Panc1 (cell line): ENCODE measurements around the gene SPTBN1. TPM values are rescaled to one million over a fixed set of nuclear protein-coding genes. Genes with fewer than 3 reads are reported as not detected.

Experiments used
- ATAC-seq: fragments of 200-7000 bp; cut with Tn5 transposase; 2 replicates; pipeline ENCODE4 v1.9.1; 2020; ENCODE audit warnings: mild to moderate bottlenecking, moderate library complexity
- BruUV-seq: library from RNA; stranded (reverse); fragments of 400-500 nt; replicated peaks from 2 replicates; lab custom pipeline; 2021; lab: Mats Ljungman, UMichigan
- CTCF ChIA-PET: fragments of 300-600 bp; sonication (Branson Sonifier 250); formaldehyde crosslinking; loops from one replicate; lab custom pipeline; 2022; ENCODE audit warnings: antibody characterized with exemption; lab: Charles Lee
- POLR2A ChIA-PET: fragments of 300-600 bp; sonication (Branson Sonifier 250); formaldehyde crosslinking; loops from one replicate; lab custom pipeline; 2022; ENCODE audit warnings: antibody characterized with exemption; lab: Charles Lee
- DNase-seq: peaks from one replicate; pipeline ENCODE4 v3.0.0-alpha.2; 2010; ENCODE audit warnings: low read depth, low spot score
- H3K27ac ChIP-seq: 2 replicates; pipeline ENCODE4 v1.5.1; 2011; ENCODE audit warnings: mild to moderate bottlenecking, low read length, inconsistent platforms
- H3K27me3 ChIP-seq: fragments of 200-500 bp; sonication (Bioruptor generic); 2 replicates; pipeline ENCODE4 v1.6.0; 2014; ENCODE audit warnings: low read length, inconsistent platforms; ENCODE audit not compliant: control insufficient read depth, insufficient read depth
- H3K36me3 ChIP-seq: fragments of 200-500 bp; sonication (Bioruptor generic); 2 replicates; pipeline ENCODE4 v1.5.1; 2014; ENCODE audit warnings: inconsistent platforms, mild to moderate bottlenecking, low read length, moderate library complexity; ENCODE audit not compliant: control insufficient read depth, insufficient read depth
- H3K4me1 ChIP-seq: 2 replicates; pipeline ENCODE4 v1.5.1; 2011; ENCODE audit warnings: inconsistent platforms, mild to moderate bottlenecking, low read length, moderate library complexity; ENCODE audit not compliant: control insufficient read depth, insufficient read depth
- H3K4me3 ChIP-seq, 2 experiments: 2 replicates each; pipeline ENCODE4 v1.5.1; 2011 to 2012; ENCODE audit warnings: low read depth in 2 of 2, low read length in 2 of 2, mild to moderate bottlenecking in 2 of 2, inconsistent platforms in 1 of 2, moderate library complexity in 1 of 2
- H3K9me3 ChIP-seq: fragments of 200-500 bp; sonication (Bioruptor generic); 2 replicates; pipeline ENCODE4 v1.5.1; 2014; ENCODE audit warnings: low read depth, mild to moderate bottlenecking, inconsistent platforms, low read length, moderate library complexity; ENCODE audit not compliant: control insufficient read depth, insufficient read depth
- POLR2AphosphoS5 ChIP-seq: IDR thresholded peaks from 2 replicates; pipeline ENCODE4 v1.6.1; 2012; ENCODE audit warnings: mild to moderate bottlenecking, low read depth, low read length, moderate library complexity
- SIN3A ChIP-seq: IDR thresholded peaks from 2 replicates; pipeline ENCODE4 v1.6.1; 2012; ENCODE audit warnings: low read depth, mild to moderate bottlenecking, low read length, moderate library complexity, borderline replicate concordance; ENCODE audit not compliant: insufficient read depth
- TCF7L2 ChIP-seq: IDR thresholded peaks from 2 replicates; pipeline ENCODE4 v1.6.1; 2011; ENCODE audit warnings: mild to moderate bottlenecking, low read depth, low read length, inconsistent platforms
- in situ Hi-C: cut with HindIII; loops from 2 replicates; pipeline ENCODE4 v1.10.0; 2016; ENCODE audit warnings: low sequenced_read_pairs, low pct_unique_long_range_greater_than_20kb
- intact Hi-C: fragments of 100-400 bp; cut with micrococcal nuclease; formaldehyde crosslinking; loops from one replicate; pipeline ENCODE4 v1.10.0; 2022; ENCODE audit not compliant: unreplicated experiment
- total RNA-seq: library from RNA; stranded (reverse); gene quantifications from one replicate; pipeline ENCODE4 v1.2.1, GENCODE V29; 2021; ENCODE audit not compliant: unreplicated experiment
- TF ChIP-seq, protein P1 (sequence below): fragments of 450-650 bp; IDR thresholded peaks from 2 replicates; pipeline ENCODE4 v1.5.1; 2017; ENCODE audit warnings: mild to moderate bottlenecking
- TF ChIP-seq, protein P2 (sequence below), 2 experiments: IDR thresholded peaks; 2 replicates each; pipeline ENCODE4 v1.6.1; 2011 to 2012; ENCODE audit warnings: low read depth in 2 of 2, control low read depth in 1 of 2, low read length in 1 of 2, mild to moderate bottlenecking in 1 of 2, moderate library complexity in 1 of 2; ENCODE audit not compliant: insufficient read depth in 1 of 2

SPTBN1 gene
- total RNA-seq, 1 experiment from 2014 or later = 169 TPM

DNA sequence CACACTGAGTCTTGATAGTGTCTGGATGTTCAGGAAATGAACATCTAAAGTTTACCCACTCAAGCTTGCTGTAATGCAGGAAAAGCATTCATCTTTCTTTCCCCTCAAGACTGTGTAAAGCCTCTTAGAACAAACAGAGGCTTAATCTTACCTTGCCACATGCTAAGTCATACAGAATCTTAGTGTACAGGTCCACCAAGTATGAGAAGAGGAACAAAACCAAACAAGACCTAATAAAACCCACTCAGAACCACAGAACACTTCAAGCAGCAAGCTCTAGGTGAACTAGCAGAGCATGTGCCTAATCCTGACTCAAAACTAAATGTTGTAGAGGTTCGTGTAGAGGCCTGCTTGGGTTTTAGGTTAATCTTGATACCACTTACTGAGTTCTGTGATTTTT is 97.6 kb downstream of the SPTBN1 start:
- no TSS peak for BruUV-seq
- intact Hi-C loops = loop anchor here (10.0 kb wide), 1 partner anchor 99 kb away; the partner anchor contains the start of gene SPTBN1
- Histone ChIP-seq H3K27ac (no peak overlapping the region), H3K36me3 (peaks cover under 1% of the 10 kb centered on the region; the same call in 1 of the 2 replicates), H3K27me3 (no peaks in the 10 kb centered on the region), H3K9me3 (no peaks in the 10 kb centered on the region), H3K4me1 (peaks cover 21% of the 10 kb centered on the region), H3K4me3 (no peak overlapping the region)
- TF ChIP-seq POLR2AphosphoS5 (no peak), TCF7L2 (no peak), SIN3A (no peak)
- TF ChIP-seq, protein P1, sequence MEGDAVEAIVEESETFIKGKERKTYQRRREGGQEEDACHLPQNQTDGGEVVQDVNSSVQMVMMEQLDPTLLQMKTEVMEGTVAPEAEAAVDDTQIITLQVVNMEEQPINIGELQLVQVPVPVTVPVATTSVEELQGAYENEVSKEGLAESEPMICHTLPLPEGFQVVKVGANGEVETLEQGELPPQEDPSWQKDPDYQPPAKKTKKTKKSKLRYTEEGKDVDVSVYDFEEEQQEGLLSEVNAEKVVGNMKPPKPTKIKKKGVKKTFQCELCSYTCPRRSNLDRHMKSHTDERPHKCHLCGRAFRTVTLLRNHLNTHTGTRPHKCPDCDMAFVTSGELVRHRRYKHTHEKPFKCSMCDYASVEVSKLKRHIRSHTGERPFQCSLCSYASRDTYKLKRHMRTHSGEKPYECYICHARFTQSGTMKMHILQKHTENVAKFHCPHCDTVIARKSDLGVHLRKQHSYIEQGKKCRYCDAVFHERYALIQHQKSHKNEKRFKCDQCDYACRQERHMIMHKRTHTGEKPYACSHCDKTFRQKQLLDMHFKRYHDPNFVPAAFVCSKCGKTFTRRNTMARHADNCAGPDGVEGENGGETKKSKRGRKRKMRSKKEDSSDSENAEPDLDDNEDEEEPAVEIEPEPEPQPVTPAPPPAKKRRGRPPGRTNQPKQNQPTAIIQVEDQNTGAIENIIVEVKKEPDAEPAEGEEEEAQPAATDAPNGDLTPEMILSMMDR = no peak
- TF ChIP-seq, protein P2, sequence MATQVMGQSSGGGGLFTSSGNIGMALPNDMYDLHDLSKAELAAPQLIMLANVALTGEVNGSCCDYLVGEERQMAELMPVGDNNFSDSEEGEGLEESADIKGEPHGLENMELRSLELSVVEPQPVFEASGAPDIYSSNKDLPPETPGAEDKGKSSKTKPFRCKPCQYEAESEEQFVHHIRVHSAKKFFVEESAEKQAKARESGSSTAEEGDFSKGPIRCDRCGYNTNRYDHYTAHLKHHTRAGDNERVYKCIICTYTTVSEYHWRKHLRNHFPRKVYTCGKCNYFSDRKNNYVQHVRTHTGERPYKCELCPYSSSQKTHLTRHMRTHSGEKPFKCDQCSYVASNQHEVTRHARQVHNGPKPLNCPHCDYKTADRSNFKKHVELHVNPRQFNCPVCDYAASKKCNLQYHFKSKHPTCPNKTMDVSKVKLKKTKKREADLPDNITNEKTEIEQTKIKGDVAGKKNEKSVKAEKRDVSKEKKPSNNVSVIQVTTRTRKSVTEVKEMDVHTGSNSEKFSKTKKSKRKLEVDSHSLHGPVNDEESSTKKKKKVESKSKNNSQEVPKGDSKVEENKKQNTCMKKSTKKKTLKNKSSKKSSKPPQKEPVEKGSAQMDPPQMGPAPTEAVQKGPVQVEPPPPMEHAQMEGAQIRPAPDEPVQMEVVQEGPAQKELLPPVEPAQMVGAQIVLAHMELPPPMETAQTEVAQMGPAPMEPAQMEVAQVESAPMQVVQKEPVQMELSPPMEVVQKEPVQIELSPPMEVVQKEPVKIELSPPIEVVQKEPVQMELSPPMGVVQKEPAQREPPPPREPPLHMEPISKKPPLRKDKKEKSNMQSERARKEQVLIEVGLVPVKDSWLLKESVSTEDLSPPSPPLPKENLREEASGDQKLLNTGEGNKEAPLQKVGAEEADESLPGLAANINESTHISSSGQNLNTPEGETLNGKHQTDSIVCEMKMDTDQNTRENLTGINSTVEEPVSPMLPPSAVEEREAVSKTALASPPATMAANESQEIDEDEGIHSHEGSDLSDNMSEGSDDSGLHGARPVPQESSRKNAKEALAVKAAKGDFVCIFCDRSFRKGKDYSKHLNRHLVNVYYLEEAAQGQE (IDR thresholded peaks at IDR 0.05; ENCODE audit: insufficient read depth in 1 of 2, low read depth in 2 of 2, low read length in 1 of 2) = no peak
- ChIA-PET CTCF (no interaction called here), POLR2A (no interaction called here)
- DNase-seq = no peak
- in situ Hi-C loops = no loop called here
- no peak for ATAC-seq

DNA sequence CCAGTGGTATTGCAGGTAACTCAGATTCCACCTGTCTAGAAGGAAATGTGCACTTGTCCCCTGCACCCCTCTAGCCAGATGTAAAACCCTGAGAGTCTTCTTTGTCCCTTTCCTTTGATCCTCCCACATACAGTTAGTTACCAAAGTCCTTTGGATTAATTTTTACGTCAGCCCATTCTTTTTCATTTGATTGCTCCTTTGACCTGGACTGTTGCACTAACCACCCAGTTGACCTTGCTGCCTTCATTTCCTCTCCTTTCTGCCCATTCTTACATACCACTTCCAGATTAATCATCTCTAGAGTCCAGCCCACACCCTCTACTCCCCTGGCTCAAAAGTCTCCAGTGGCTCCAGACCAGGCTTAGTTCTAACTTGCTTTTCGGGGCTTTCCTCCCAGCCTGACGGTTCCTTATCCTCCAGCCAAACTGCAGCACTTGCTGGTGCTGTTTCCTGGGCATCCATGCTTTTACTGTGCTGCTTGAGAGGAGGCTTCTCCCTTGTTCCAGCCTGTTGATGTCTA is 99.3 kb downstream of the SPTBN1 start:
- ATAC-seq (no peak), DNase-seq (no peak)
- H3K4me3 ChIP-seq = no peak overlapping the region
- BruUV-seq = no TSS peak
- H3K27ac ChIP-seq = no peak overlapping the region
- H3K4me1 ChIP-seq = peaks cover 21% of the 10 kb centered on the region
- TF ChIP-seq, protein P1 = no peak
- no peak for TF ChIP-seq POLR2AphosphoS5
- no peak for TF ChIP-seq SIN3A
- TF ChIP-seq, protein P2 (IDR thresholded peaks at IDR 0.05; ENCODE audit: insufficient read depth in 1 of 2, low read depth in 2 of 2, low read length in 1 of 2) = no peak
- TF ChIP-seq TCF7L2 = no peak
- intact Hi-C loops = loop anchor here (10.0 kb wide), 1 partner anchor 101 kb away; the partner anchor contains the start of gene SPTBN1
- H3K9me3 ChIP-seq = no peaks in the 10 kb centered on the region
- CTCF ChIA-PET = no interaction called here
- H3K36me3 ChIP-seq = peaks cover 7% of the 10 kb centered on the region
- POLR2A ChIA-PET = no interaction called here
- in situ Hi-C loops = no loop called here
- H3K27me3 ChIP-seq = no peaks in the 10 kb centered on the region
